GM12865 (cell line): ENCODE data around the gene TENM4.
A peak's percentile ranks its signal among the peaks of the same experiment; 100 is the strongest.

Source experiments
- DNase-seq: peaks from one replicate; pipeline ENCODE4 v3.0.0; 2010; ENCODE audit warnings: low read depth
- H3K4me3 ChIP-seq: 2 replicates; pipeline ENCODE4 v1.5.1; 2011; ENCODE audit warnings: mild to moderate bottlenecking, low read depth, low read length, control low read depth
- CTCF ChIP-seq: IDR thresholded peaks from 2 replicates; pipeline ENCODE4 v1.5.1; 2011; ENCODE audit warnings: low read length, control low read depth, low read depth, inconsistent platforms; ENCODE audit not compliant: insufficient read depth; ENCODE audit errors: missing control alignments

TENM4 gene

GRCh38 chr11:79035881-79036280, 404.9 kb downstream of the TENM4 start:
- no peak overlapping the region for H3K4me3 ChIP-seq
- no peak for TF ChIP-seq CTCF
- DNase-seq, result no peak

GRCh38 chr11:79033833-79034232, 407.0 kb downstream of the TENM4 start:
- H3K4me3 ChIP-seq, result no peak overlapping the region
- no peak for TF ChIP-seq CTCF
- DNase-seq, result no peak

- DNase-seq, result no peak
- no peak for TF ChIP-seq CTCF
- no peak overlapping the region for H3K4me3 ChIP-seq
Observed at GRCh38 chr11:79030448-79030847, 410.4 kb downstream of the TENM4 start.

- TF ChIP-seq CTCF, result no peak
- no peak for DNase-seq
- H3K4me3 ChIP-seq, result no peak overlapping the region
Observed at GRCh38 chr11:79028225-79028624, 412.6 kb downstream of the TENM4 start.

- peak; percentile 30 for DNase-seq
- H3K4me3 ChIP-seq, result no peak overlapping the region
- TF ChIP-seq CTCF, result no peak
Observed at GRCh38 chr11:79026803-79027445, 413.9 kb downstream of the TENM4 start.

- no peak overlapping the region for H3K4me3 ChIP-seq
- no peak for TF ChIP-seq CTCF
- no peak for DNase-seq
Observed at GRCh38 chr11:79025622-79026021, 415.2 kb downstream of the TENM4 start.

- TF ChIP-seq CTCF, result no peak
- H3K4me3 ChIP-seq, result no peak overlapping the region
- no peak for DNase-seq
Observed at GRCh38 chr11:79025097-79025496, 415.7 kb downstream of the TENM4 start.
